AG09319 (cell line): ENCODE results near the gene PHLPP1.

Source experiments
- DNase-seq: peaks from one replicate; pipeline ENCODE4 v3.0.0-alpha.2; 2010; ENCODE audit warnings: low read depth; ENCODE audit errors: extremely low read depth
- TF ChIP-seq, protein P1 (sequence below): IDR thresholded peaks from 2 replicates; pipeline ENCODE4 v1.5.1; 2011; ENCODE audit warnings: low read depth, mild to moderate bottlenecking, inconsistent platforms, low read length, moderate library complexity

The PHLPP1 gene

DNA sequence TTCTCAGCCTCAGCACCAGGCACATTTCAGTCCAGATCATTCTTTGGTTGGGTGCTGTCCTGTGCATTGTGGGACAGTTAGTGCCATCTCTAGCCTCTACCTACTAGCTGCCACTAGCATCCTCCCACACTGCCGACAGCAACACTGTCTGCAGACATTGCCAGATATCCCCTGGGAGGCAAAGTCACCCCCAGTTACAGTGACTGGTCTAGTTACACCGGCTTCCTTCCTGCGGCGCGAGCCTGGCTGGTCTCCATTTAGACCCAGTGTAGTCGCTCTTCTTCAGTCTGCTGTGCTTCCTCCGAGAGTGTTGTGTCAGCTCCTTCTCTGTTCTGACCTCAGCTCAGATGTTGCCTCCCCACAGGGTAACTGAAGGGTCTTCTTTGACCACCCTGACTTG lies 283.1 kb downstream of the PHLPP1 start:
- TF ChIP-seq, protein P1, sequence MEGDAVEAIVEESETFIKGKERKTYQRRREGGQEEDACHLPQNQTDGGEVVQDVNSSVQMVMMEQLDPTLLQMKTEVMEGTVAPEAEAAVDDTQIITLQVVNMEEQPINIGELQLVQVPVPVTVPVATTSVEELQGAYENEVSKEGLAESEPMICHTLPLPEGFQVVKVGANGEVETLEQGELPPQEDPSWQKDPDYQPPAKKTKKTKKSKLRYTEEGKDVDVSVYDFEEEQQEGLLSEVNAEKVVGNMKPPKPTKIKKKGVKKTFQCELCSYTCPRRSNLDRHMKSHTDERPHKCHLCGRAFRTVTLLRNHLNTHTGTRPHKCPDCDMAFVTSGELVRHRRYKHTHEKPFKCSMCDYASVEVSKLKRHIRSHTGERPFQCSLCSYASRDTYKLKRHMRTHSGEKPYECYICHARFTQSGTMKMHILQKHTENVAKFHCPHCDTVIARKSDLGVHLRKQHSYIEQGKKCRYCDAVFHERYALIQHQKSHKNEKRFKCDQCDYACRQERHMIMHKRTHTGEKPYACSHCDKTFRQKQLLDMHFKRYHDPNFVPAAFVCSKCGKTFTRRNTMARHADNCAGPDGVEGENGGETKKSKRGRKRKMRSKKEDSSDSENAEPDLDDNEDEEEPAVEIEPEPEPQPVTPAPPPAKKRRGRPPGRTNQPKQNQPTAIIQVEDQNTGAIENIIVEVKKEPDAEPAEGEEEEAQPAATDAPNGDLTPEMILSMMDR: no peak

DNA sequence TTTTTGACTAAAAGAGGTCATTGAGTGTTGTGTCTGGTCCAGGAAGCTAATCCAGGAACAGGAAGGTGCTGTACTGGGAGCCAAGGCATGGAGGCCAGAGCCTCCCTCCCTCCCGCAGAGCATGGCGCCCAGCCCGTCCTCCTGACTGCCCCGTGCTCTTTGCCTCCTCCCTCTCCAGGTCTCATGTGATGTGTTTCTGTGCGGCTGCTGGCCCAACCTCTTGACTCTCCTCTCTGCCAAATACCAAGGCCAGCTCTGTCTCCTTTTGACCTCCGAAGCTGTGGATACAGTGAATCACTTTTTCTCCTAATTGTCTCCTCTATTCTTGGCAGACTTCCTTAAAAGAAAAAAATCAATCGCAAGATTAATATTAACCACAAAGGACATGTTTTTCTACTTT lies 284.1 kb downstream of the PHLPP1 start:
- TF ChIP-seq, protein P1: no peak
- DNase-seq: peak; percentile 7

More for the DNA sequence above, 283.1 kb downstream of the PHLPP1 start:
- no peak for DNase-seq

DNA sequence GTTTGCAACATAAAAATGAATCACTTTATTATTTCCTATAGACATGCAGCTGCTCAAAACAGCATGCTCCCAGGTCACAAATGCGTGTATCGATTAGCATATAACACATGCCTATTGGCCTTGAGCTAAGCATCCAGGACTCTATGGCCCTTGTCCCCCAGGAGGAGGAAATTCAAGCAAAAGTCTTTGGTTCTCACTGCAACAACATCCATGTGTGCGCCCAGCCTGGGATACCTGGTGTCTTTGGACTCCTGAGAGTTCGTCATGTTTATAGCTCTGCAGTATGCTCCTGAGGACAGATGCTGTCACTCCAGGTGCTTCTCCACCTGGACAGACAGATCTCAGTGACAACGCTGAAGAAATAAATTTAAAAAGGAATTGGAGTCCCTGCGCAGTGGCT lies 284.6 kb downstream of the PHLPP1 start:
- TF ChIP-seq, protein P1: no peak
- DNase-seq: no peak

DNA sequence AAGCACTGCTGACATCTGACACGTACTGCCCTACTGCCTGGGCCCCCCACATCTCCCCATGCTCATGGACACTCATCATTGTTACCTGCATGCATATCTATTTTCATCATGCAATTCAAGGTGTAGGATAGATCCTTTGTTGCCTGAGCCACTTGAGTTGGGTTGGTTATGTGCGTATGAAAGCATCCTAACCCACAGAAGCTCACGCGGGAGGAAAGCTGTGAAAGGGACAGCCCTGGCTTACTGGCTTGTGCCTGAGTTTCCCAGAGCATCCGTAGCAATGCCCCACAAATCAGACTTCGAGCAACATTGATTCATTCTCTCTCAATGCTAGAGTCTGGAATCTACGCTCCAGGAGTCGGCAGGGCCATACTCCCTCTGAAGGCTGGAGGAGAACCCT lies 285.5 kb downstream of the PHLPP1 start:
- TF ChIP-seq, protein P1: no peak
- DNase-seq: no peak

DNA sequence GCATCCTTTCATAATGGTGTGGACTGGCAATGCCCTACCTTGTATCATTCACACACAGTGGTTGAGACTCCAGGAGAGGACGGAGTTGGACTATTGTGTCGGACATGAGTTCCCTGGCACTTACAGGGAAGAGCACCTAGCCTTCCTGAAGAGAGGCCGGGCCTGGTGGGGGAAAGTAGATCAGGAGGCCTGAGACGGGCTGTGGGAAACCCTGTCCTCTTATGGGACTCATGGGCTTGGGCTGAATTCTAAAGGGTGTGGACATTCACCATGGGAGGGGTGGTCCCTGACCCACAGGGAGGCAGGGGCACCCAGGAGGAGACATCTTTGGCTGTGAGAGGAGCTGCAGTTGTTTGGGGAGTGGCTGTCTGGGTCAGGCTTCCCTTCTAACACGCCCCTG lies 286.5 kb downstream of the PHLPP1 start:
- TF ChIP-seq, protein P1: no peak

DNA sequence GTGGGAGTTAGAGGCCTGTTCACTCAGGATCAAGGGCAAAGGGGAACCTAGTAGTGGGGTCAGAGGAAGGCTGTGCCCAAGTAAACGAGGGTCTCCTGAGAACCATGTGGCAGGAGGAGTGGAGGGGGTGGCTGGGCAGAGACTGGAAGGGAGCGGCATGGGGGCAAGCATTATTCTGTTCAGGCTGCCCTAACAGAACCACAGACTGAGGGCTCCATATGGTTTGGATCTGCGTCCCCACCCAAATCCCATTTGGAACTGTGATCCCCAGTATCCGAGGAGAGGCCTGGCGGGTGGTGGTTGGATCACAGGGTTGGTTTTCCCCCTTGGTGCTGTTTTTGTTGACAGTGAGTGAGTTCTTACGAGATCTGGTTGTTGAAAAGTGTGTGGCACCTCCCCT lies 287.0 kb downstream of the PHLPP1 start:
- TF ChIP-seq, protein P1: no peak
- no peak for DNase-seq

More for the DNA sequence above, 286.5 kb downstream of the PHLPP1 start:
- DNase-seq: no peak

DNA sequence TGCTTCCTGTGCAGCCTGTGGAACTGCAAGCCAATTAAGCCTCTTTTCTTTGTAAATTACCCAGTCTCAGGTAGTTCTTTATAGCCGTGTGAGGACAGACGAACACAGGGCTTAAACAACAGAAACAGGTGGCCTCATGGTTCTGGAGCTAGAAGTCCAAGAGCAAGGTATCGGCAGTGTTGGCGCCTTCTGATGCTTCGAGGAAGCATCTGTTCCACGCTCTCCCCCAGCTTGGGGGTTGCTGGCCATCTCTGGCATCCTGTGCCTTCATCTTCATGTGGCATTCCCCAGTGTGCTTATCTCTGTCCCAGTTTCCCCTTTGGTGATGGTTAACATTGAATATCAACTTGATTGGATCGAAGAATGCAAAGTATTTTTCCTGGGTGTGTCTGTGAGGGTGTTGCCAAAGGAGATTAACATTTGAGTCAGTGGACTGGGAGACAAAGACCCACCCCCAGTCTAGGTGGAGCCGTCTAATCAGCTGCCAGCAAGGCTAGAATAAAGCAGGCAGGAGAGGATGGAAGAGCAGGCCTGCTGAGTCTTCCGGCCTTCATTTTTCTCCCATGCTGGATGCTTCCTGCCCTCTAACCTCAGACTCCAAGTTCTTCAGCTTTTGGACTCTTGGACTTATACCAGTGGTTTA lies 287.6 kb downstream of the PHLPP1 start:
- TF ChIP-seq, protein P1: no peak
- no peak for DNase-seq
